ENCODE results near the gene OAS2.
"Not testable (repeated sequence)": the region's sequence is repeated elsewhere in the genome, so short reads cannot be mapped to it uniquely, and the experiment has no call there.

OAS2 gene

GRCh38 chr12:112950701-112951100, 27.6 kb upstream of the OAS2 start:
- DNase-seq (ENCODE audit: low spot score) = no peak

- DNase-seq (ENCODE audit: low spot score) = not testable (repeated sequence)
Measured at GRCh38 chr12:112957125-112957524, 21.2 kb upstream of the OAS2 start.

- no peak for DNase-seq (ENCODE audit: low spot score)
Measured at GRCh38 chr12:112961074-112961473, 17.2 kb upstream of the OAS2 start.

GRCh38 chr12:112961536-112961935, 16.8 kb upstream of the OAS2 start:
- DNase-seq (ENCODE audit: low spot score) = no peak

- no peak for DNase-seq (ENCODE audit: low spot score)
Measured at GRCh38 chr12:112962561-112962960, 15.8 kb upstream of the OAS2 start.

- no peak for DNase-seq (ENCODE audit: low spot score)
Measured at GRCh38 chr12:112963227-112963861, 15.0 kb upstream of the OAS2 start.

GRCh38 chr12:112964067-112964670, 14.2 kb upstream of the OAS2 start:
- DNase-seq (ENCODE audit: low spot score) = no peak

- no peak for DNase-seq (ENCODE audit: low spot score)
Measured at GRCh38 chr12:112964915-112965314, 13.4 kb upstream of the OAS2 start.

GRCh38 chr12:112965643-112966042, 12.7 kb upstream of the OAS2 start:
- DNase-seq (ENCODE audit: low spot score) = no peak

GRCh38 chr12:112967306-112967705, 11.0 kb upstream of the OAS2 start:
- no peak for DNase-seq (ENCODE audit: low spot score)

- no peak for DNase-seq (ENCODE audit: low spot score)
Measured at GRCh38 chr12:112967858-112968257, 10.5 kb upstream of the OAS2 start.

GRCh38 chr12:112969547-112970306, 8.6 kb upstream of the OAS2 start:
- no peak for DNase-seq (ENCODE audit: low spot score)

- no peak for DNase-seq (ENCODE audit: low spot score)
Measured at GRCh38 chr12:112970391-112970790, 7.9 kb upstream of the OAS2 start.

GRCh38 chr12:112971248-112971647, 7.1 kb upstream of the OAS2 start:
- DNase-seq (ENCODE audit: low spot score) = no peak

GRCh38 chr12:112973011-112973735, 5.1 kb upstream of the OAS2 start:
- DNase-seq (ENCODE audit: low spot score) = no peak

- DNase-seq (ENCODE audit: low spot score) = no peak
Measured at GRCh38 chr12:112973818-112974231, 4.5 kb upstream of the OAS2 start.

GRCh38 chr12:112974904-112975303, 3.4 kb upstream of the OAS2 start:
- no peak for DNase-seq (ENCODE audit: low spot score)

GRCh38 chr12:112977139-112977538, 1.2 kb upstream of the OAS2 start:
- DNase-seq (ENCODE audit: low spot score) = no peak

GRCh38 chr12:112977641-112978040, 678 bp upstream of the OAS2 start:
- DNase-seq (ENCODE audit: low spot score) = no peak

GRCh38 chr12:112979041-112979680, 842 bp downstream of the OAS2 start:
- DNase-seq (ENCODE audit: low spot score) = no peak

- no peak for DNase-seq (ENCODE audit: low spot score)
Measured at GRCh38 chr12:112980491-112981158, 2.3 kb downstream of the OAS2 start.

Measured in COLO829 (cell line).